GM23338 (cell line): ENCODE measurements around the gene ARHGEF10L. TPM values are rescaled to one million over a fixed set of nuclear protein-coding genes. Genes with fewer than 3 reads are reported as not detected.

Source experiments
- ATAC-seq: fragments of 200-7000 bp; cut with Tn5 transposase; 3 replicates; pipeline ENCODE4 v1.9.1; 2020
- DNase-seq: peaks from one replicate; pipeline ENCODE4 v3.0.0-alpha.2; 2015; ENCODE audit warnings: low spot score
- H2AFZ ChIP-seq: fragments of 200-600 bp; sonication (generic); 2 replicates; pipeline ENCODE4 v1.8.0; 2016; ENCODE audit warnings: antibody characterized with exemption, mild to moderate bottlenecking, moderate library complexity
- H3F3A ChIP-seq: fragments of 200-600 bp; sonication (generic); replicated peaks from 2 replicates; pipeline ENCODE4 v1.8.0; 2017; ENCODE audit warnings: antibody characterized with exemption, mixed run types, low read depth
- H3K27ac ChIP-seq: fragments of 200-600 bp; sonication (generic); 2 replicates; pipeline ENCODE4 v1.6.1; 2016; ENCODE audit warnings: low read depth
- H3K27me3 ChIP-seq: fragments of 200-600 bp; sonication (generic); 2 replicates; pipeline ENCODE4 v1.8.0; 2016; ENCODE audit warnings: mild to moderate bottlenecking, mixed run types, moderate library complexity; ENCODE audit not compliant: insufficient read depth
- H3K36me3 ChIP-seq: fragments of 200-600 bp; sonication (generic); 2 replicates; pipeline ENCODE4 v1.8.0; 2016; ENCODE audit warnings: mild to moderate bottlenecking; ENCODE audit not compliant: insufficient read depth
- H3K4me1 ChIP-seq: fragments of 200-600 bp; sonication (generic); 2 replicates; pipeline ENCODE4 v1.8.0; 2016; ENCODE audit warnings: mild to moderate bottlenecking, moderate library complexity; ENCODE audit not compliant: insufficient read depth
- H3K4me2 ChIP-seq: fragments of 200-600 bp; sonication (generic); 2 replicates; pipeline ENCODE4 v1.7.1; 2017; ENCODE audit warnings: mixed run types
- H3K4me3 ChIP-seq: fragments of 200-600 bp; sonication (generic); 2 replicates; pipeline ENCODE4 v1.6.1; 2016; ENCODE audit warnings: mixed run types
- H3K79me2 ChIP-seq: fragments of 200-600 bp; sonication (generic); replicated peaks from 2 replicates; pipeline ENCODE4 v1.8.0; 2017; ENCODE audit warnings: mild to moderate bottlenecking; ENCODE audit not compliant: insufficient read depth
- H3K9me2 ChIP-seq: fragments of 200-600 bp; sonication (generic); 2 replicates; pipeline ENCODE4 v1.8.0; 2017; ENCODE audit not compliant: insufficient read depth
- H4K20me1 ChIP-seq: fragments of 200-600 bp; sonication (generic); replicated peaks from 2 replicates; pipeline ENCODE4 v1.8.0; 2017; ENCODE audit warnings: mild to moderate bottlenecking; ENCODE audit not compliant: insufficient read depth
- H3K27ac Mint-ChIP-seq: 2 replicates; pipeline ENCODE4 v1.8.0; 2020; ENCODE audit warnings: inconsistent platforms, mild to moderate bottlenecking, moderate library complexity, mixed read lengths
- H3K27me3 Mint-ChIP-seq: 3 replicates; pipeline ENCODE4 v1.8.0; 2022; ENCODE audit warnings: low read depth, mild to moderate bottlenecking, moderate library complexity, mixed read lengths, inconsistent platforms; ENCODE audit not compliant: insufficient read depth, poor library complexity
- H3K36me3 Mint-ChIP-seq: 3 replicates; pipeline ENCODE4 v1.8.0; 2021; ENCODE audit warnings: low read depth, mild to moderate bottlenecking, inconsistent platforms, moderate library complexity, mixed read lengths
- H3K4me1 Mint-ChIP-seq: 3 replicates; pipeline ENCODE4 v1.8.0; 2020; ENCODE audit warnings: mild to moderate bottlenecking, inconsistent platforms, mixed read lengths
- H3K4me3 Mint-ChIP-seq: 3 replicates; pipeline ENCODE4 v1.8.0; 2021; ENCODE audit warnings: moderate library complexity, mild to moderate bottlenecking, inconsistent platforms, mixed read lengths
- H3K9me3 Mint-ChIP-seq: 3 replicates; pipeline ENCODE4 v1.8.0; 2020; ENCODE audit warnings: moderate library complexity, mild to moderate bottlenecking, inconsistent platforms, mixed read lengths
- CREB1 ChIP-seq: fragments of 250-450 bp; sonication (Bioruptor Pico); IDR thresholded peaks from 2 replicates; pipeline ENCODE4 v1.5.0; 2020; ENCODE audit warnings: low read depth, mild to moderate bottlenecking, moderate library complexity
- ETS1 ChIP-seq: IDR thresholded peaks from 2 replicates; pipeline ENCODE4 v1.6.1; 2016; ENCODE audit warnings: antibody characterized with exemption
- EZH2 ChIP-seq: fragments of 200-600 bp; sonication (generic); IDR thresholded peaks from one replicate; pipeline ENCODE4 v1.8.0; 2017; ENCODE audit warnings: antibody characterized with exemption, mild to moderate bottlenecking, low read depth; ENCODE audit not compliant: unreplicated experiment
- EZH2phosphoT487 ChIP-seq: fragments of 200-600 bp; sonication (generic); IDR thresholded peaks from one replicate; pipeline ENCODE4 v1.8.1; 2018; ENCODE audit warnings: antibody characterized with exemption; ENCODE audit not compliant: unreplicated experiment
- JUNB ChIP-seq: IDR thresholded peaks from one replicate; pipeline ENCODE4 v1.6.1; 2016; ENCODE audit warnings: antibody characterized with exemption; ENCODE audit not compliant: unreplicated experiment
- NANOG ChIP-seq: IDR thresholded peaks from 2 replicates; pipeline ENCODE4 v1.6.1; 2016; ENCODE audit warnings: antibody characterized with exemption, borderline replicate concordance
- POLR2AphosphoS5 ChIP-seq: IDR thresholded peaks from 2 replicates; pipeline ENCODE4 v1.6.1; 2016; ENCODE audit warnings: antibody characterized with exemption, low read depth
- REST ChIP-seq: IDR thresholded peaks from one replicate; pipeline ENCODE4 v1.6.1; 2018; ENCODE audit warnings: antibody characterized with exemption; ENCODE audit not compliant: unreplicated experiment
- ZNF462 ChIP-seq: fragments of 250-450 bp; sonication (Bioruptor Pico); IDR thresholded peaks from 2 replicates; pipeline ENCODE4 v1.5.0; 2020; ENCODE audit warnings: mild to moderate bottlenecking, moderate library complexity
- polyA plus RNA-seq: library from polyadenylated mRNA; unstranded; fragments of >200 nt; fragmentation: Nextera tagmentation; extraction: Ambion mirVana; gene quantifications from 2 replicates; pipeline ENCODE4 v1.2.1, GENCODE V29; 2016
- total RNA-seq: library from RNA; depleted of rRNA; stranded (reverse); fragments of >200 nt; shearing (Covaris generic); gene quantifications from 2 replicates; pipeline ENCODE4 v1.2.3, GENCODE V29; 2014

Gene ARHGEF10L
- total and polyA plus RNA-seq, 2 experiments from 2014 or later, result 12.1 to 46.8 TPM

GRCh38 chr1:17633654-17634053 lies 94.2 kb downstream of the ARHGEF10L start:
- Histone ChIP-seq H3K4me2 (no peak overlapping the region), H3F3A (no peaks in the 10 kb centered on the region), H3K27ac (no peak overlapping the region), H3K4me3 (no peak overlapping the region), H3K4me1 (no peaks in the 10 kb centered on the region), H3K27me3 (no peaks in the 10 kb centered on the region), H3K36me3 (peaks cover 11% of the 10 kb centered on the region), H2AFZ (no peak overlapping the region), H3K79me2 (no peaks in the 10 kb centered on the region), H3K9me2 (no peaks in the 10 kb centered on the region), H4K20me1 (no peaks in the 10 kb centered on the region)
- H3K27me3 Mint-ChIP-seq, result peaks cover 5% of the 10 kb centered on the region
- DNase-seq, result no peak
- no peak overlapping the region for H3K4me3 Mint-ChIP-seq
- no peaks in the 10 kb centered on the region for H3K9me3 Mint-ChIP-seq
- H3K4me1 Mint-ChIP-seq, result peaks cover 13% of the 10 kb centered on the region
- TF ChIP-seq ZNF462 (CRISPR knock-in tag) (no peak), NANOG (no peak), EZH2phosphoT487 (no peak), REST (no peak), CREB1 (CRISPR knock-in tag) (no peak), POLR2AphosphoS5 (no peak), EZH2 (no peak), JUNB (no peak), ETS1 (no peak)
- H3K27ac Mint-ChIP-seq, result 0 out of 2 replicates have a peak overlapping the region, but pooled peaks have one; percentile 74
- ATAC-seq, result no peak
- H3K36me3 Mint-ChIP-seq, result peaks cover 65% of the 10 kb centered on the region
